ENCODE measurements around the gene MAP10. TPM values are rescaled to one million over a fixed set of nuclear protein-coding genes. Genes with fewer than 3 reads are reported as not detected.

Gene MAP10
- total and polyA plus RNA-seq, 2 experiments from 2014 or later = 2.9 to 3.3 TPM

DNA sequence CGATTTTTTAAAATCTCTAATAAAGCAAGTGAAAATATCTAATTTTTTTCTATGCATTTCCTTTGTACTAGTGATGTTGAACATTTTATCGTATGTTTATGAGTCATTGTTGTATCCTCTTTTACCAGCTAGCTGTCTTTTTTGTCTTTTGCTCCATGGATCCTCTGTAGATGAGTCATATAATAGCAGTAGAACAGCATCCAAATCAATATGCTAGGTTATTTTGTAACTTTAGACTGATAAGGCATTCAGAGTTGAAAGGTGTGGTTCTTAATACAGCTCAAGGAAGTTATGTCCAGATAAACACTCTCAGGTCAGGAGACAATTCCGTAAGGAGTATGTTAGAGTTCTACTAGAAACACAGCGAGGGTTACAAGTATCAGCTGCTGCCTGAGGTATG, 31.9 kb downstream of the MAP10 start:
- Histone ChIP-seq H3K9me2 (ENCODE audit: insufficient read depth) (no peaks in the 10 kb centered on the region), H4K20me1 (replicated peaks; ENCODE audit: insufficient read depth) (no peaks in the 10 kb centered on the region), H2AFZ (no peak overlapping the region), H3K4me2 (no peak overlapping the region), H3K27ac (ENCODE audit: low read depth) (no peak overlapping the region), H3K4me3 (no peak overlapping the region), H3K27me3 (ENCODE audit: insufficient read depth) (no peaks in the 10 kb centered on the region), H3F3A (replicated peaks; ENCODE audit: low read depth) (no peaks in the 10 kb centered on the region), H3K79me2 (replicated peaks; ENCODE audit: insufficient read depth) (no peaks in the 10 kb centered on the region), H3K36me3 (ENCODE audit: insufficient read depth) (no peaks in the 10 kb centered on the region), H3K4me1 (ENCODE audit: insufficient read depth) (no peaks in the 10 kb centered on the region)
- Mint-ChIP-seq H3K36me3 (ENCODE audit: low read depth) (peaks cover 7% of the 10 kb centered on the region; the same call in 2 of the 3 replicates), H3K9me3 (peaks cover 28% of the 10 kb centered on the region), H3K27me3 (ENCODE audit: insufficient read depth, low read depth, poor library complexity) (peaks cover 4% of the 10 kb centered on the region), H3K4me1 (peaks cover 4% of the 10 kb centered on the region; the same call in 1 of the 3 replicates), H3K4me3 (no peak overlapping the region), H3K27ac (no peak overlapping the region)
- ATAC-seq (no peak), DNase-seq (ENCODE audit: low spot score) (no peak)
- TF ChIP-seq STAT1 (IDR thresholded peaks at IDR 0.05; ENCODE audit: unreplicated experiment) = no peak
- TF ChIP-seq CTCF (conservative IDR thresholded peaks at IDR 0.05; ENCODE audit: low read depth in 2 of 2) = no peak
- no peak for TF ChIP-seq ZNF331 (CRISPR knock-in tag; IDR thresholded peaks at IDR 0.05; ENCODE audit: low read depth)
- TF ChIP-seq JUNB (IDR thresholded peaks at IDR 0.05; ENCODE audit: unreplicated experiment) = no peak
- no peak for TF ChIP-seq REST (IDR thresholded peaks at IDR 0.05; ENCODE audit: unreplicated experiment)
- no peak for TF ChIP-seq POLR2AphosphoS5 (IDR thresholded peaks at IDR 0.05; ENCODE audit: low read depth)
- no peak for TF ChIP-seq EZH2 (IDR thresholded peaks at IDR 0.05; ENCODE audit: low read depth, unreplicated experiment)
- TF ChIP-seq ZNF462 (CRISPR knock-in tag; IDR thresholded peaks at IDR 0.05) = no peak
- no peak for TF ChIP-seq EZH2phosphoT487 (IDR thresholded peaks at IDR 0.05; ENCODE audit: unreplicated experiment)
- no peak for TF ChIP-seq NANOG (IDR thresholded peaks at IDR 0.05; ENCODE audit: borderline replicate concordance)
- TF ChIP-seq ZNF114 (CRISPR knock-in tag; IDR thresholded peaks at IDR 0.05) = no peak
- no peak for TF ChIP-seq CREB1 (CRISPR knock-in tag; IDR thresholded peaks at IDR 0.05; ENCODE audit: low read depth)
- TF ChIP-seq, protein P1, sequence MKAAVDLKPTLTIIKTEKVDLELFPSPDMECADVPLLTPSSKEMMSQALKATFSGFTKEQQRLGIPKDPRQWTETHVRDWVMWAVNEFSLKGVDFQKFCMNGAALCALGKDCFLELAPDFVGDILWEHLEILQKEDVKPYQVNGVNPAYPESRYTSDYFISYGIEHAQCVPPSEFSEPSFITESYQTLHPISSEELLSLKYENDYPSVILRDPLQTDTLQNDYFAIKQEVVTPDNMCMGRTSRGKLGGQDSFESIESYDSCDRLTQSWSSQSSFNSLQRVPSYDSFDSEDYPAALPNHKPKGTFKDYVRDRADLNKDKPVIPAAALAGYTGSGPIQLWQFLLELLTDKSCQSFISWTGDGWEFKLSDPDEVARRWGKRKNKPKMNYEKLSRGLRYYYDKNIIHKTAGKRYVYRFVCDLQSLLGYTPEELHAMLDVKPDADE (IDR thresholded peaks at IDR 0.05) = no peak

Data from GM23338 (cell line).